Measurements from ENCODE around the gene FOXC2. TPM values are rescaled to one million over a fixed set of nuclear protein-coding genes. Genes with fewer than 3 reads are reported as not detected.

FOXC2 gene
- total RNA-seq, 1 experiment from 2014 or later: 14.9 TPM

DNA sequence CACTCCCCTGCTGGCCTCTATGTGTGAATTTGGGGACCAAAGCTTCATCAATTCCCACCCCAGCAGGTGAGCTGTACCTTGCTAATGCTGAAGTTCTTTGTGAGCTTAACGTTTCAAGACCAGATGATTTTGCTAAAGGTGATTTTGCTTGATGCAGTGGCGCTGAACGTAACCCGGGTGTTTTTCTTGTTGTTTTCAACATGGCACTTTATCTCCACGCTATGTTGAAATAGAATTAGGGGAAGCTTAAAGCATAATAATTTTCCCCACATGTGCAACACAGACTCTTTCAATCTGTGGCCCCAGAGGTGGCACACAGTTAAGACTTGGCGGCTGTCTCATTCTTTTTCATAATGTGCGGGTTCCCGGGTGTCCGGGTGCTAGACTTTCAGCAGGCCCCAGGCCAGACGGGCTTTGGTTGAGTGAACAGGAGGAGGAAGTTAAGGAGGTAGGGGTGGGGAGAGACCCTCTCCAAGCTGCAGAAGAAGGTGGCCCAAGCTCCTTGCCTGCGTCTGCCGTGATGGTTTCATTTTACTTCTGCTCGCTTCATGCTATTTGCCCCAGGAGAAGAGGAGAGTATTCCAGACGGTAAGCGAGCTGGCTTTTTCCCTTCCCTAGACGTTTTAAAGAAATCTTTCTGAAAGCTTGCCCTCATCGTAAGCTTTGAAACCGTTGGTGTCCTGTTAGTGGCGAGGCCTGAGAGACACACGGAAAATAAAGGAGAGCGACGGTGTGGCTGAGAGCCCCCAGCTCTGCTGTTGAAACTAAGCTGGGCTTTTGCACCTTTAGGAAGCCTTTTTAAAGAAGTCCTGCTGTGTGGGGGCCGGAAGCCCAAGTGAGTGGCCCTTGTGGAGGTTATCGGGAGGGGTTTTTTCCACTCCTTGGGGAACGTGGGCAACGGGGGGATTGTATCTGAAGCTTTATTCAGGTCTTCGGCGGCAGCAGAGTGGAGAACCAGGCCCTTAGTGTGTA lies 4.2 kb downstream of the FOXC2 start:
- H3K27ac ChIP-seq (ENCODE audit: low read length): peak overlapping the region; percentile 97
- CTCF ChIA-PET: interaction anchor here (0.6 to 1.2 kb wide), 2 partner anchors 303 to 630 kb away, joined by 3 read pairs; no protein-coding TSS in a partner anchor
- in situ Hi-C loops (cut with HindIII; ENCODE audit: low pct_unique_long_range_greater_than_20kb, low sequenced_read_pairs) (no loop called here), intact Hi-C loops (cut with micrococcal nuclease; ENCODE audit: unreplicated experiment) (loop anchor here (5.0 kb wide), 1 partner anchor 261 kb away; no protein-coding TSS in a partner anchor)
- BruUV-seq (replicated peaks): no TSS peak
- ATAC-seq (no peak), DNase-seq (ENCODE audit: low read depth, low spot score) (no peak)
- H3K4me1 ChIP-seq (ENCODE audit: control insufficient read depth, insufficient read depth, low read length): peaks cover 41% of the 10 kb centered on the region
- H3K27me3 ChIP-seq (ENCODE audit: control insufficient read depth, insufficient read depth, low read length): no peaks in the 10 kb centered on the region
- H3K36me3 ChIP-seq (ENCODE audit: control insufficient read depth, insufficient read depth, low read length): no peaks in the 10 kb centered on the region; the same call in 1 of the 2 replicates
- no peaks in the 10 kb centered on the region for H3K9me3 ChIP-seq (ENCODE audit: control insufficient read depth, insufficient read depth, low read depth, low read length)
- H3K4me3 ChIP-seq (ENCODE audit: low read depth in 2 of 2, low read length in 2 of 2): peak overlapping the region; percentile 63 to 86
- POLR2A ChIA-PET: interaction anchor here (0.6 kb wide), 1 partner anchor 1438 kb away, joined by 8 read pairs; no protein-coding TSS in a partner anchor
- TF ChIP-seq POLR2AphosphoS5 (IDR thresholded peaks at IDR 0.05; ENCODE audit: low read depth, low read length): no peak
- no peak for TF ChIP-seq TCF7L2 (IDR thresholded peaks at IDR 0.05; ENCODE audit: low read depth, low read length)
- TF ChIP-seq, protein P1, sequence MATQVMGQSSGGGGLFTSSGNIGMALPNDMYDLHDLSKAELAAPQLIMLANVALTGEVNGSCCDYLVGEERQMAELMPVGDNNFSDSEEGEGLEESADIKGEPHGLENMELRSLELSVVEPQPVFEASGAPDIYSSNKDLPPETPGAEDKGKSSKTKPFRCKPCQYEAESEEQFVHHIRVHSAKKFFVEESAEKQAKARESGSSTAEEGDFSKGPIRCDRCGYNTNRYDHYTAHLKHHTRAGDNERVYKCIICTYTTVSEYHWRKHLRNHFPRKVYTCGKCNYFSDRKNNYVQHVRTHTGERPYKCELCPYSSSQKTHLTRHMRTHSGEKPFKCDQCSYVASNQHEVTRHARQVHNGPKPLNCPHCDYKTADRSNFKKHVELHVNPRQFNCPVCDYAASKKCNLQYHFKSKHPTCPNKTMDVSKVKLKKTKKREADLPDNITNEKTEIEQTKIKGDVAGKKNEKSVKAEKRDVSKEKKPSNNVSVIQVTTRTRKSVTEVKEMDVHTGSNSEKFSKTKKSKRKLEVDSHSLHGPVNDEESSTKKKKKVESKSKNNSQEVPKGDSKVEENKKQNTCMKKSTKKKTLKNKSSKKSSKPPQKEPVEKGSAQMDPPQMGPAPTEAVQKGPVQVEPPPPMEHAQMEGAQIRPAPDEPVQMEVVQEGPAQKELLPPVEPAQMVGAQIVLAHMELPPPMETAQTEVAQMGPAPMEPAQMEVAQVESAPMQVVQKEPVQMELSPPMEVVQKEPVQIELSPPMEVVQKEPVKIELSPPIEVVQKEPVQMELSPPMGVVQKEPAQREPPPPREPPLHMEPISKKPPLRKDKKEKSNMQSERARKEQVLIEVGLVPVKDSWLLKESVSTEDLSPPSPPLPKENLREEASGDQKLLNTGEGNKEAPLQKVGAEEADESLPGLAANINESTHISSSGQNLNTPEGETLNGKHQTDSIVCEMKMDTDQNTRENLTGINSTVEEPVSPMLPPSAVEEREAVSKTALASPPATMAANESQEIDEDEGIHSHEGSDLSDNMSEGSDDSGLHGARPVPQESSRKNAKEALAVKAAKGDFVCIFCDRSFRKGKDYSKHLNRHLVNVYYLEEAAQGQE (IDR thresholded peaks at IDR 0.05; ENCODE audit: insufficient read depth in 1 of 2, low read depth in 2 of 2, low read length in 1 of 2): no peak

DNA sequence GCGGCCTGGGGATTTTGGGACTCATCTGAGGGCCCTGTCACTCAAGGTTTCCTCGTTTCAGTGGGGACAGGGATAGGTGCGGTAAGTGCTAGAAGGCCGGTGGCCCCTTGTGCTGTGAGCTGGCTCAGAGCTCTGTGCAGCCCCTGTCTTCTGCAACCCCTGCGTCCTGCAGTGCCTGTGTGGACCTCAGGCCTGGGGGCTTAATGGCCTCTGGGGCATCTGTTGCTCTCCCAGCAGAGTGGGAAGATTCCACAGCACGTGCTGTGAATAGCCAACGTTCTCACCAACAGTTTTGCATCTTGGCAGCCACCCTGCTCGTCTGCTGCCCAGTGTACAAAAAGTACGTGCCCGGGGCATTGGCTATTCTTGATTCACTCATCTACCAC lies 4.9 kb downstream of the FOXC2 start:
- Histone ChIP-seq H3K4me1 (ENCODE audit: control insufficient read depth, insufficient read depth, low read length) (peaks cover 41% of the 10 kb centered on the region), H3K36me3 (ENCODE audit: control insufficient read depth, insufficient read depth, low read length) (no peaks in the 10 kb centered on the region; the same call in 1 of the 2 replicates), H3K4me3 (ENCODE audit: low read depth in 2 of 2, low read length in 2 of 2) (peak overlapping the region; percentile 63 to 86), H3K27ac (ENCODE audit: low read length) (peak overlapping the region; percentile 97), H3K9me3 (ENCODE audit: control insufficient read depth, insufficient read depth, low read depth, low read length) (no peaks in the 10 kb centered on the region), H3K27me3 (ENCODE audit: control insufficient read depth, insufficient read depth, low read length) (no peaks in the 10 kb centered on the region)
- POLR2A ChIA-PET: no interaction called here
- CTCF ChIA-PET: interaction anchor here (1.2 kb wide), 1 partner anchor 302 kb away, joined by 3 read pairs; no protein-coding TSS in a partner anchor
- TF ChIP-seq POLR2AphosphoS5 (IDR thresholded peaks at IDR 0.05; ENCODE audit: low read depth, low read length) (no peak), TCF7L2 (IDR thresholded peaks at IDR 0.05; ENCODE audit: low read depth, low read length) (no peak), SIN3A (IDR thresholded peaks at IDR 0.05; ENCODE audit: borderline replicate concordance, insufficient read depth, low read depth, low read length) (no peak)
- TF ChIP-seq, protein P1 (IDR thresholded peaks at IDR 0.05; ENCODE audit: insufficient read depth in 1 of 2, low read depth in 2 of 2, low read length in 1 of 2): no peak
- TF ChIP-seq, protein P2, sequence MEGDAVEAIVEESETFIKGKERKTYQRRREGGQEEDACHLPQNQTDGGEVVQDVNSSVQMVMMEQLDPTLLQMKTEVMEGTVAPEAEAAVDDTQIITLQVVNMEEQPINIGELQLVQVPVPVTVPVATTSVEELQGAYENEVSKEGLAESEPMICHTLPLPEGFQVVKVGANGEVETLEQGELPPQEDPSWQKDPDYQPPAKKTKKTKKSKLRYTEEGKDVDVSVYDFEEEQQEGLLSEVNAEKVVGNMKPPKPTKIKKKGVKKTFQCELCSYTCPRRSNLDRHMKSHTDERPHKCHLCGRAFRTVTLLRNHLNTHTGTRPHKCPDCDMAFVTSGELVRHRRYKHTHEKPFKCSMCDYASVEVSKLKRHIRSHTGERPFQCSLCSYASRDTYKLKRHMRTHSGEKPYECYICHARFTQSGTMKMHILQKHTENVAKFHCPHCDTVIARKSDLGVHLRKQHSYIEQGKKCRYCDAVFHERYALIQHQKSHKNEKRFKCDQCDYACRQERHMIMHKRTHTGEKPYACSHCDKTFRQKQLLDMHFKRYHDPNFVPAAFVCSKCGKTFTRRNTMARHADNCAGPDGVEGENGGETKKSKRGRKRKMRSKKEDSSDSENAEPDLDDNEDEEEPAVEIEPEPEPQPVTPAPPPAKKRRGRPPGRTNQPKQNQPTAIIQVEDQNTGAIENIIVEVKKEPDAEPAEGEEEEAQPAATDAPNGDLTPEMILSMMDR (IDR thresholded peaks at IDR 0.05): no peak
- intact Hi-C loops (cut with micrococcal nuclease; ENCODE audit: unreplicated experiment) (loop anchor here (5.0 kb wide), 1 partner anchor 261 kb away; no protein-coding TSS in a partner anchor), in situ Hi-C loops (cut with HindIII; ENCODE audit: low pct_unique_long_range_greater_than_20kb, low sequenced_read_pairs) (no loop called here)
- ATAC-seq (no peak), DNase-seq (ENCODE audit: low read depth, low spot score) (no peak)
- BruUV-seq (replicated peaks): no TSS peak

Data from Panc1 (cell line).